Keratinocyte (primary cell): ENCODE data around the gene GPC5. TPM values are rescaled to one million over a fixed set of nuclear protein-coding genes. Genes with fewer than 3 reads are reported as not detected.

Experiments
- DNase-seq: peaks from one replicate; pipeline ENCODE4 v3.0.0-alpha.2; 2011; ENCODE audit warnings: low read depth, missing footprints, low spot score
- FAIRE-seq: peaks from 2 replicates; lab custom pipeline; 2011; peaks lifted over from hg19 to GRCh38; lab: Jason Lieb, UNC
- H2AFZ ChIP-seq: 2 replicates; pipeline ENCODE4 v1.6.0; 2012; ENCODE audit warnings: low read length, control low read depth, inconsistent platforms; ENCODE audit not compliant: control insufficient read depth
- H3K27ac ChIP-seq: 2 replicates; pipeline ENCODE4 v1.5.1; 2011; ENCODE audit warnings: low read length; ENCODE audit not compliant: control insufficient read depth, insufficient read depth
- H3K27me3 ChIP-seq: 3 replicates; pipeline ENCODE4 v1.6.0; 2011; ENCODE audit warnings: low read length; ENCODE audit not compliant: control insufficient read depth, insufficient read depth; ENCODE audit errors: extremely low read depth
- H3K36me3 ChIP-seq, 2 experiments: 2 replicates in 1 of 2; 3 replicates in 1 of 2; pipeline ENCODE4 v1.5.1; 2011; ENCODE audit warnings: low read length in 2 of 2, mild to moderate bottlenecking in 1 of 2; ENCODE audit not compliant: control insufficient read depth in 2 of 2, insufficient read depth in 2 of 2; ENCODE audit errors: extremely low read depth in 1 of 2
- H3K4me1 ChIP-seq: 3 replicates; pipeline ENCODE4 v1.5.1; 2011; ENCODE audit warnings: low read length; ENCODE audit not compliant: control insufficient read depth, insufficient read depth; ENCODE audit errors: extremely low read depth
- H3K4me2 ChIP-seq: 3 replicates; pipeline ENCODE4 v1.6.0; 2011; ENCODE audit warnings: low read depth, low read length; ENCODE audit not compliant: control insufficient read depth, insufficient read depth; ENCODE audit errors: extremely low read depth
- H3K4me3 ChIP-seq, 3 experiments: fragments of 200-600 bp in 1 of 3; sonication (generic) in 1 of 3; 2 replicates in 2 of 3; 3 replicates in 1 of 3; pipeline ENCODE4 v1.5.1; 2011 to 2016; ENCODE audit warnings: low read length in 3 of 3, mild to moderate bottlenecking in 3 of 3, control low read depth in 2 of 3, inconsistent platforms in 1 of 3, low read depth in 1 of 3, mixed read lengths in 1 of 3, mixed run types in 1 of 3, moderate library complexity in 1 of 3; ENCODE audit not compliant: control insufficient read depth in 2 of 3, insufficient read depth in 2 of 3; ENCODE audit errors: extremely low read depth in 1 of 3
- H3K79me2 ChIP-seq: 2 replicates; pipeline ENCODE4 v1.6.0; 2012; ENCODE audit warnings: low read length; ENCODE audit not compliant: control insufficient read depth, insufficient read depth
- H3K9ac ChIP-seq: 3 replicates; pipeline ENCODE4 v1.6.0; 2011; ENCODE audit warnings: low read length; ENCODE audit not compliant: control insufficient read depth, insufficient read depth; ENCODE audit errors: extremely low read depth
- H3K9me1 ChIP-seq: 3 replicates; pipeline ENCODE4 v1.6.0; 2011; ENCODE audit warnings: low read length; ENCODE audit not compliant: control insufficient read depth, insufficient read depth; ENCODE audit errors: extremely low read depth
- H3K9me3 ChIP-seq: 2 replicates; pipeline ENCODE4 v1.5.1; 2012; ENCODE audit warnings: low read depth, low read length; ENCODE audit not compliant: control insufficient read depth
- H4K20me1 ChIP-seq: 3 replicates; pipeline ENCODE4 v1.6.0; 2011; ENCODE audit warnings: low read length; ENCODE audit not compliant: control insufficient read depth, insufficient read depth; ENCODE audit errors: extremely low read depth
- EZH2 ChIP-seq: IDR thresholded peaks from one replicate; pipeline ENCODE4 v1.6.1; 2012; ENCODE audit warnings: inconsistent platforms, mild to moderate bottlenecking, low read length, moderate library complexity
- dilution Hi-C: fragments of 300-500 bp; cut with MboI; formaldehyde crosslinking; loops from one replicate; pipeline ENCODE4 v1.7.0; 2020; ENCODE audit warnings: low sequenced_read_pairs; ENCODE audit not compliant: extremely low pct_ligation_motif_present
- polyA plus RNA-seq, 5 experiments: library from polyadenylated mRNA; depleted of rRNA in 3 of 5; stranded (reverse) in 3 of 5; stranded (forward) in 1 of 5; unstranded in 1 of 5; fragments of >200 nt; gene quantifications; 1 replicate in 1 of 5; 2 replicates in 3 of 5; 3 replicates in 1 of 5; pipeline versions ENCODE4 v1.2.1 to v1.2.3, GENCODE V29; 2011 to 2012; ENCODE audit warnings: missing spikeins in 2 of 5, low read depth in 1 of 5, low replicate concordance in 1 of 5
- TF ChIP-seq, protein P1 (sequence below), 3 experiments: IDR thresholded peaks in 1 of 3; conservative IDR thresholded peaks in 1 of 3; optimal IDR thresholded peaks in 1 of 3; 2 replicates in 2 of 3; 3 replicates in 1 of 3; pipeline versions ENCODE3 to v1.5.1; 2011; ENCODE audit warnings: low read length in 3 of 3, mild to moderate bottlenecking in 3 of 3, moderate library complexity in 2 of 3, control low read depth in 1 of 3, inconsistent platforms in 1 of 3; ENCODE audit not compliant: insufficient read depth in 2 of 3; ENCODE audit errors: extremely low read depth in 1 of 3

GPC5 gene
- polyA plus RNA-seq, 1 donor (not counting 4 experiments of a cell fraction or from before 2014, with no cell fraction given): 0.10 TPM

DNA sequence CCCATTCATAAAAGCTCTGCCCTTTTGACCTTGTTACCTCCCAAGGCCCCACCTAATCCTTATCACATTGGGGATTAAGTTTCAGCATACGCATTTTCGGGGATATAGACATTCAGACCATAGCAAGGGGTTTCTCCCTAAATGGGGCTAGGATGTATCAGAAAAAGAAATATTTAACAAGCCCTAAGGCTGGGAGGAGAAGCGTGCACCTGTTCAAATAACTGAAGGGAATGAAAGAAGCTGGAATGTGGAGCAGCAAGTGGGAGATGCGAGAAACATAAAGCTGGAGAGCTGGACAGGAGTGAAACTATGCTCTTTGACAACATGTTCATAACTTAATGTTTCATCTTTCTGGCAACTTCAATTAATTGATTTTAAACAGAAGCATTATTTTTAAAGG is 1016.4 kb downstream of the GPC5 start:
- no peaks in the 10 kb centered on the region for H3K27me3 ChIP-seq
- no peaks in the 10 kb centered on the region for H3K4me1 ChIP-seq
- H3K4me3 ChIP-seq: no peak overlapping the region
- DNase-seq (no peak), FAIRE-seq (no peak)
- H3K9ac ChIP-seq: no peak overlapping the region
- no peaks in the 10 kb centered on the region for H3K9me3 ChIP-seq
- H3K79me2 ChIP-seq: no peaks in the 10 kb centered on the region
- H3K27ac ChIP-seq: no peak overlapping the region
- no peaks in the 10 kb centered on the region for H4K20me1 ChIP-seq
- no peak overlapping the region for H3K4me2 ChIP-seq
- H3K9me1 ChIP-seq: no peaks in the 10 kb centered on the region
- no peak overlapping the region for H2AFZ ChIP-seq
- no peak for TF ChIP-seq EZH2
- TF ChIP-seq, protein P1, sequence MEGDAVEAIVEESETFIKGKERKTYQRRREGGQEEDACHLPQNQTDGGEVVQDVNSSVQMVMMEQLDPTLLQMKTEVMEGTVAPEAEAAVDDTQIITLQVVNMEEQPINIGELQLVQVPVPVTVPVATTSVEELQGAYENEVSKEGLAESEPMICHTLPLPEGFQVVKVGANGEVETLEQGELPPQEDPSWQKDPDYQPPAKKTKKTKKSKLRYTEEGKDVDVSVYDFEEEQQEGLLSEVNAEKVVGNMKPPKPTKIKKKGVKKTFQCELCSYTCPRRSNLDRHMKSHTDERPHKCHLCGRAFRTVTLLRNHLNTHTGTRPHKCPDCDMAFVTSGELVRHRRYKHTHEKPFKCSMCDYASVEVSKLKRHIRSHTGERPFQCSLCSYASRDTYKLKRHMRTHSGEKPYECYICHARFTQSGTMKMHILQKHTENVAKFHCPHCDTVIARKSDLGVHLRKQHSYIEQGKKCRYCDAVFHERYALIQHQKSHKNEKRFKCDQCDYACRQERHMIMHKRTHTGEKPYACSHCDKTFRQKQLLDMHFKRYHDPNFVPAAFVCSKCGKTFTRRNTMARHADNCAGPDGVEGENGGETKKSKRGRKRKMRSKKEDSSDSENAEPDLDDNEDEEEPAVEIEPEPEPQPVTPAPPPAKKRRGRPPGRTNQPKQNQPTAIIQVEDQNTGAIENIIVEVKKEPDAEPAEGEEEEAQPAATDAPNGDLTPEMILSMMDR (optimal IDR thresholded peaks at IDR 0.05 in 1 of 3, IDR thresholded peaks at IDR 0.05 in 1 of 3, conservative IDR thresholded peaks at IDR 0.05 in 1 of 3; ENCODE audit: extremely low read depth in 1 of 3, insufficient read depth in 2 of 3, low read length in 3 of 3): no peak
- dilution Hi-C loops: no loop called here
- H3K36me3 ChIP-seq: no peaks in the 10 kb centered on the region

DNA sequence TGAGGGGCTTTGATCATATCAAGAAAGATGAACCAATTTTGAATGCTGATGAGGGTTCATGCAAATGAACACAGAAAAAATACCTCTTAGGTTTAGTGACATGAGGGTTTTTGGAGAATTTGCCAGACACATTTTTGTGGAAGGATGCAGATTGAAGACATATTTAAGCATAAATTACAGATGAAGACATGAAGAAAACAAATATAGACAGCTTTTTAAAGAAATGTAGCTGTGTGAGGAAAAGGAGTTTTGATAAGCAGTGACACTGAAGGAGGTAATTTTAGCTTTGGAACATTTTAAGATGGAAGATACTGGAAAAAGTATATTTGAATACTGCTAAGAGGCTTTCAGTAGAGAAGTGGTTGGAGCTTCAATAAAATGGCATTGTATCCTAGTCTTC is 1017.4 kb downstream of the GPC5 start:
- no peak overlapping the region for H3K4me3 ChIP-seq
- no peak overlapping the region for H2AFZ ChIP-seq
- H3K9me1 ChIP-seq: no peaks in the 10 kb centered on the region
- dilution Hi-C loops: no loop called here
- H3K9ac ChIP-seq: no peak overlapping the region
- H3K27me3 ChIP-seq: no peaks in the 10 kb centered on the region
- FAIRE-seq (no peak), DNase-seq (no peak)
- no peaks in the 10 kb centered on the region for H3K9me3 ChIP-seq
- no peaks in the 10 kb centered on the region for H3K79me2 ChIP-seq
- H3K36me3 ChIP-seq: no peaks in the 10 kb centered on the region
- TF ChIP-seq, protein P1 (optimal IDR thresholded peaks at IDR 0.05 in 1 of 3, IDR thresholded peaks at IDR 0.05 in 1 of 3, conservative IDR thresholded peaks at IDR 0.05 in 1 of 3; ENCODE audit: extremely low read depth in 1 of 3, insufficient read depth in 2 of 3, low read length in 3 of 3): no peak
- TF ChIP-seq EZH2: no peak
- no peak overlapping the region for H3K27ac ChIP-seq
- no peaks in the 10 kb centered on the region for H3K4me1 ChIP-seq
- H4K20me1 ChIP-seq: no peaks in the 10 kb centered on the region
- no peak overlapping the region for H3K4me2 ChIP-seq
